Measurements from ENCODE around the gene GSG1L.

Gene GSG1L

GRCh38 chr16:27747946-27748345 lies 315.6 kb downstream of the GSG1L start:
- Histone ChIP-seq H3K27me3 (ENCODE audit: insufficient read depth, poor library complexity, severe bottlenecking) (no peaks in the 10 kb centered on the region), H3K27ac (replicated peaks) (no peak overlapping the region), H3K4me3 (replicated peaks; ENCODE audit: insufficient read depth, low read length) (no peak overlapping the region)
- no peak for DNase-seq (ENCODE audit: low read depth in 1 of 2, low spot score in 1 of 2)
- TF ChIP-seq SPI1 (IDR thresholded peaks at IDR 0.05; ENCODE audit: borderline replicate concordance, low read depth) (no peak), CTCF (IDR thresholded peaks at IDR 0.05; ENCODE audit: insufficient read depth, low read length) (no peak), POLR2AphosphoS5 (IDR thresholded peaks at IDR 0.05; ENCODE audit: low read depth) (no peak), GABPA (IDR thresholded peaks at IDR 0.05; ENCODE audit: low read depth) (no peak)
- TF ChIP-seq, protein P1, sequence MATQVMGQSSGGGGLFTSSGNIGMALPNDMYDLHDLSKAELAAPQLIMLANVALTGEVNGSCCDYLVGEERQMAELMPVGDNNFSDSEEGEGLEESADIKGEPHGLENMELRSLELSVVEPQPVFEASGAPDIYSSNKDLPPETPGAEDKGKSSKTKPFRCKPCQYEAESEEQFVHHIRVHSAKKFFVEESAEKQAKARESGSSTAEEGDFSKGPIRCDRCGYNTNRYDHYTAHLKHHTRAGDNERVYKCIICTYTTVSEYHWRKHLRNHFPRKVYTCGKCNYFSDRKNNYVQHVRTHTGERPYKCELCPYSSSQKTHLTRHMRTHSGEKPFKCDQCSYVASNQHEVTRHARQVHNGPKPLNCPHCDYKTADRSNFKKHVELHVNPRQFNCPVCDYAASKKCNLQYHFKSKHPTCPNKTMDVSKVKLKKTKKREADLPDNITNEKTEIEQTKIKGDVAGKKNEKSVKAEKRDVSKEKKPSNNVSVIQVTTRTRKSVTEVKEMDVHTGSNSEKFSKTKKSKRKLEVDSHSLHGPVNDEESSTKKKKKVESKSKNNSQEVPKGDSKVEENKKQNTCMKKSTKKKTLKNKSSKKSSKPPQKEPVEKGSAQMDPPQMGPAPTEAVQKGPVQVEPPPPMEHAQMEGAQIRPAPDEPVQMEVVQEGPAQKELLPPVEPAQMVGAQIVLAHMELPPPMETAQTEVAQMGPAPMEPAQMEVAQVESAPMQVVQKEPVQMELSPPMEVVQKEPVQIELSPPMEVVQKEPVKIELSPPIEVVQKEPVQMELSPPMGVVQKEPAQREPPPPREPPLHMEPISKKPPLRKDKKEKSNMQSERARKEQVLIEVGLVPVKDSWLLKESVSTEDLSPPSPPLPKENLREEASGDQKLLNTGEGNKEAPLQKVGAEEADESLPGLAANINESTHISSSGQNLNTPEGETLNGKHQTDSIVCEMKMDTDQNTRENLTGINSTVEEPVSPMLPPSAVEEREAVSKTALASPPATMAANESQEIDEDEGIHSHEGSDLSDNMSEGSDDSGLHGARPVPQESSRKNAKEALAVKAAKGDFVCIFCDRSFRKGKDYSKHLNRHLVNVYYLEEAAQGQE (IDR thresholded peaks at IDR 0.05; ENCODE audit: insufficient replicate concordance, low read depth) = no peak

DNA sequence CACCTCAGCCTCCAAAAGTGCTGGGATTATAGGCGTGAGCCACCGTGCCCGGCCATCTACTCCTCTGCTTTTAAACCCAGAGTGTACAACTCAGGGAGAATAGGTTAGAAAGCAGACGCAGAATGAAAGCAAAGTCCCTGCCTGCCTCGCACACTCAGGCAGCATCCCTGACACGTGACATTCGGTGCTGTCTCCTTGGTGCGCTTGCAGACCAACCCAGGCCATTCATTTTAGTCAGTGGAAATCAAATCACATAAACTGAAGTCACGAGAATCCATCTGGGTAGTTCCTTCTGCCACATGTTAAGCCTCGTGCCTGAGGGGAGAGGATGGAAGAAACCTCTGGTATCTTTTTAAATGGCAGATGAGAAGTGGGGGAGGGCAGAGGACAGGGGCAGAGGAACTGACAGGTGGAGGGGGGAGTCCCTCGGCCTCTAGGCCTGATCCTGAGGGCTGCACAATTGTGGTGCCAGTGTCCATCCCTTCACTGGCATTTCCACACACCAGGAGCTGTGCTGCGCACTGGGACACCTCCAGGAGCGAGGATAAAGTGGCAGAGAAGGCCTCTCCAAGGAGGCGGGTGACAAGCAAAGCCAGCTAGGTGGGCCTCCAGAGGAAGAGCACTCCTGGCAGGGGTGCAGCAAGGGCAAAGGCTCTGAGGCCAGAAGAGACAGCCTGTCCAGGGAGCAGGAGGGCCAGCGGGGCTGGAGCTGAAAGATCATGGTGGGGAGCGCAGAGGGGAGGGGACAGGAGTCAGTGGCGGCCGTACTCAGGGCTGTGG lies 317.2 kb downstream of the GSG1L start:
- Histone ChIP-seq H3K4me3 (replicated peaks; ENCODE audit: insufficient read depth, low read length) (no peak overlapping the region), H3K27ac (replicated peaks) (no peak overlapping the region), H3K27me3 (ENCODE audit: insufficient read depth, poor library complexity, severe bottlenecking) (no peaks in the 10 kb centered on the region)
- TF ChIP-seq SPI1 (IDR thresholded peaks at IDR 0.05; ENCODE audit: borderline replicate concordance, low read depth) (no peak), CTCF (IDR thresholded peaks at IDR 0.05; ENCODE audit: insufficient read depth, low read length) (no peak), GABPA (IDR thresholded peaks at IDR 0.05; ENCODE audit: low read depth) (no peak), POLR2AphosphoS5 (IDR thresholded peaks at IDR 0.05; ENCODE audit: low read depth) (no peak)
- TF ChIP-seq, protein P1 (IDR thresholded peaks at IDR 0.05; ENCODE audit: insufficient replicate concordance, low read depth) = no peak
- no peak for DNase-seq (ENCODE audit: low read depth in 1 of 2, low spot score in 1 of 2)

DNA sequence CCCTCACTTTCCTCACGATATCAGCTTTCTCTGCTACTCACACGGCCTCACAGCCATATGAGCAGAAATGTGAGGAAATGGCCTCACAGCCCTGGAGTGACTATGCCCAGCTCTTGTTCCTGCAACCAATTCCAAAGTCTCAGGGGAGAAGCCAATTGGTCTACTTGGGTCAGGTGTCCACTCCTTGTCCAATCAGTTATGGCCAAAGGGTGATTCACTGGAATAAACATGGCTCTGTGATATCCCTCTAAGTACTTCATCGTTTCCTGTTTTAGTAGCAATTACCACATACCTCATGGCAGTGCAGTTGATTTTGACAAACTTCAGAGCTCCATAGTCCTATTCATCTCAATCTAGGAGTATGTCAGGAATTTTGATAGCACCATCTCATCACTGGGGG lies 318.2 kb downstream of the GSG1L start:
- TF ChIP-seq POLR2AphosphoS5 (IDR thresholded peaks at IDR 0.05; ENCODE audit: low read depth) (no peak), CTCF (IDR thresholded peaks at IDR 0.05; ENCODE audit: insufficient read depth, low read length) (no peak), GABPA (IDR thresholded peaks at IDR 0.05; ENCODE audit: low read depth) (no peak), SPI1 (IDR thresholded peaks at IDR 0.05; ENCODE audit: borderline replicate concordance, low read depth) (no peak)
- TF ChIP-seq, protein P1 (IDR thresholded peaks at IDR 0.05; ENCODE audit: insufficient replicate concordance, low read depth) = no peak
- DNase-seq (ENCODE audit: low read depth in 1 of 2, low spot score in 1 of 2) = no peak
- Histone ChIP-seq H3K27me3 (ENCODE audit: insufficient read depth, poor library complexity, severe bottlenecking) (no peaks in the 10 kb centered on the region), H3K4me3 (replicated peaks; ENCODE audit: insufficient read depth, low read length) (no peak overlapping the region), H3K27ac (replicated peaks) (no peak overlapping the region)

Measured in HL-60 (cell line).